Hematopoietic multipotent progenitor cell treated with erythropoietin and hydrocortisone succinate and interleukin-3 and kit ligand, for 8 days (in vitro differentiated cells): ENCODE data around the gene YPEL3.

Source experiments
- DNase-seq: peaks from one replicate; pipeline ENCODE4 v3.0.0-alpha.2; 2015

The YPEL3 gene

DNA sequence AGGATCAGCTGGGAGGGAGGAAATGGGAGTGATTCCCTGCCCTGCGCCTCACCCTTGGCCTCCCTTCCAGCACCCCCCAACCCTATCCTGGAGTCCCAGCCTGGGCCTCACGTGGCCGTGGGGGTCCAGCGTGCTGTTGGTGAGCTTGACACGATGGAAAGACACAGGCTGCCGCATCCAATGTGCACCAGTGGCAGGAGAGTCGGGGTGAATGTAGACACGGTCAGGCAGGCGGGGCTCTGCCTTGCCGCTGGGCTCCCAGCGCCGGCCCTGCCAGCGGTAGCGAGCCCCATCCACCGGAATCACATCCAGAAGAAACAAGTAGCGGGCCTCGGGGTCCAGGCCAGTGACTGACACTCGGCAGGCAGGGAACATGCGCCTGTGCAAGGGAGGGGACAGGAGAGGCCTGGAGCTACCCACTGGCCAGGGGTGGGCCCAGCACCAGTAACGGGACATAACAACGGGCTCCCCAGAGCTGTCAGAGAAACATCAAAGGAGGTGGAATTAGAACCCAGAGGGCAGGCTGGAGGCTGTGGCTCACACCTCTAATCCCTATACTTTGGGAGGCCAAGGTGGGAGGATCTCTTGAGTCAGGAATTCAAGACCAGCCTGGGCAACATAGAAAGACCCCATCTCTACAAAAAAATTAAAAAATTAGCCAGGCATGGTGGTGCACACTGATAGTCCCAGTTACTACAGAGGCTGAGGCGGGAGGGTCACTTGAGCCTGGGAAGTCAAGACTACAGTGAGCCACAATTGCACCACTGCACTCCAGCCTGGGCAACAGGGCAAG lies 7.0 kb downstream of the YPEL3 start:
- DNase-seq = no peak

DNA sequence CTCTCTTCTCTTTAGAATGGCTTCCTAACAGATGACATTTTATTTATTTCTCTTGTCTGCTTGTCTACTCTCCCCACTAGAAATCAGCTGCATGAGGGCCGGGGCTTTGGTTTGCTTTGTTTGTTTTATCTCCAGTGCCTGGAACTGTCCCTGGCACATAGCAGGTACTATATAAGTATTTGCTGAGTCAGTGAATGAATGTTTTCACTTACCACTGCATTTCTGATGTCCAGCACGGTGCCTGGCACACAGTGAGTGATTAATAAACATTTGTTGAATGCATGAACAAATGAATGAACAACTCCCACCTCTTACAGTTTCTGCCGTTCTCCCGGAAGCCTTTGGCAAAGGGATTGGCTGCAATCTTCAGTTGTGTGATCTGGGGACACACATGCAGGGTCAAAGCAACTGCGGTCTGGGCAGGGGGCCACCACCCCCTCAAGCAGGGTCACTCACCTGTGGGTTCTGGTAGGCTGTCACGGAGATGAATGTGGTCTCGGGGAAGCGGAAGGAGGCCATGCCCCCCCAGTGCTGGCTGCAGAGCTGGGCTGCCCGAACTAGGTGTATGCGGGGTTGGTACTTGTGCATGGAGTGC lies 7.7 kb downstream of the YPEL3 start:
- no peak for DNase-seq

DNA sequence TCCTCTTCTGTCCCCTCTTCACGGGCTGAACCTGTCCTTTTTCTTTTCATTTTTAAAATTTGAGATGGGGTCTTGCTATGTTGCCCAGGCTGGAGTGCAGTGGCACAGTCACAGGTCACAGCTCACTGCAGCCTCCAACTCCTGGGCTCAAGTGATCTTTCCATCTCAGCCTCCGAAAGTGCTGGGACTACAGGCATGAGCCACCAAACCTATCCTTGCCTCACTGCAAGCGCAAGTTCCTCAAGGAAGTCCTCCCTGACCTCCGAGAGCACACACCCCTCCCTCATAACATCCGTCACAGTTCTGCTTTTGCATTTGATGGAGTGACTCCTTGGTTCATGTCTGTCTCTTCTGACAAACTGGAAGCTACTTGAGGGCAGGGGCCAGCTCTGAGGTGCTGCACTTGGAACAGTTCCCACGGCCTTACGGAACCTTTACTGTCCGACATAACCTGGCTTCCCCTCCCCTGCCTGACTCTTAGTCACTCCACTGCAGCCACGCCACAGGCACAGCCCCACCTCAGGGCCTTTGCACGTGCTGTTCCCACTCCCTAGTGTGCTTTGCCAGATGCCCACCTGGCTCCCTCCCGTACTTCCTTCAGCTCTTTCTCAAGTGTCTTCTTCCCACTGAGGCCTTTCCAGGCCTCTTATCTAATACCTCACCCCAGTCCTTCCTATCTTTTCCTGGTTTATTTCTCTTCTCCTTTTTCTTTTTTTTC lies 8.7 kb downstream of the YPEL3 start:
- no peak for DNase-seq

DNA sequence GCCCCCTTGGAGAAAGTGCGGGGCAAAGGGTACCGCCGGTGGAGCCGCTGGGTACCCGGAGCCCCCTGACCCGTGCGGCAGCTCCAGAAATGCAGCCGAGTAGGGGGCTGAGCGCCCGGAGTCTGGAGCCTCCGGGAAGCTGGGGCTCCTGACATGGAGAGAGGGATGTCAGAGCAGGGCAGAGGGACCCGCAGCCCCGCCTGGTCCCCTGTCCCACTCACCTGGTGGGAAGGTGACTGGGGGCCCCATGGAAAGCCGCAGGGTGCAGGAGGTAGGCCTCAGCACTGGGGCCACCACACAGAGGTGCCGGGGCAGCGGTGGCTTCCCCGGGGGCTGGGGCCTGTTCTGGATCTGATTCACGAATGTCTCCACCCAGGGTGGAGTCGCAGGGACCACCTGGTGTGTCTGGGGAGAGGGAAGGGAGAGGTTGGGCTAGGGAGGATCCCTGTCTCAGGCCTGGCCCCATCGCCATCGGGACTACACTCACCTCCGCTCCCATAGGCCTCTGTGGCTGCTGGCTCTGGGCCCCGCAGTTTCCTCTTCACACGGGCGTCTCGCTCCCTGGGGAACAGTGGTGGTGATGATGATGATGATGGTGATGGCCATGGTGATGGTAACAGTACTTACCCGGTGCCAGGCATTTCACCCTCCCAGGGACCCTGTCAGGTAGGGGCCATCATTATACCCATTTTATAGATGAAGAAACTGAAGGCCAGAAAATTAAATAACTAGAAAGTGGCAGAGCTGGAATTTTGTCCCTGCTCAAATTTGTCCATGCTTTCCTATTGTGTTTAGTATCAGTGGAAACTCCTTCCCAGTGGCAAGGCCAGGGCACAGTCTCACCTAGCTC lies 9.5 kb downstream of the YPEL3 start:
- no peak for DNase-seq

DNA sequence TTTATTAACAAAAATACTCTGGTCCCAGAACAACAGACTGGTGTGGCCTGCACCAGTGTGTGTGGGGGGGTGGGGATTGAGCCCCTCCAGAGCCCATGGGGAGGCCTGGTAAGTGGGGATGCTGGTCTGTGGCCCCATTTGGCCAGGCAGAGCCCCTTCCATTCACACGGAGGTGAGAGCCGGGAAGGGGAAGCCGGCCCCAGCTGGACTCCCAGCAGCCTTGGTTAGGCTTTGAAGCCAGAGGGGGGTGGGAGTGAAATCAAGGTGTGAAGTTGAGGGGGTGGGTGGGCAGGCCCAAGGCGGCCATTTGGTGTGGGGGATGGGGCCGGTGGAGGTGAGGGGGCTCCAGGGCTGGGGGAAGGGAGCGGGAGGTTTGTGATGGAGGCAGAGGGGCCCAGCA lies 10.2 kb downstream of the YPEL3 start:
- DNase-seq = no peak

DNA sequence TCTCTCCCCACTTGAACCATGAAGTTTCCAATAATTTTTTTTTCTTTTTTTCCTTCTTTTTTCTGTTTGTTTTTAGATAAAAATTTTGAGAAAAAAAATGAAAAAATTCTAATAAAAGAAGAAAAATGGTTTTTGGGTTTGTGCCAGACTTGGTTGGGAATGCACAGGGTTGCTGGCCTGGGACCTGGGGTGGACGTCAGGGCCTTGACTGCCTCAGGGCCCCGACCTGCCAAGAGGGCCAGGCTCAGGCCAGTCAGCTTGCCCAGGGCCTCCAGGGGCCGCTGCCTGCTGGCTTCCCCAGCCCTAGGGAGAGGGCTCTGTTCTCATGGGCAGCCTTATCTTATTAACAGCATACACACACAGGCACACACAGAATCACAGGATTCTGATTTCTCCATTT lies 10.8 kb downstream of the YPEL3 start:
- DNase-seq = no peak

DNA sequence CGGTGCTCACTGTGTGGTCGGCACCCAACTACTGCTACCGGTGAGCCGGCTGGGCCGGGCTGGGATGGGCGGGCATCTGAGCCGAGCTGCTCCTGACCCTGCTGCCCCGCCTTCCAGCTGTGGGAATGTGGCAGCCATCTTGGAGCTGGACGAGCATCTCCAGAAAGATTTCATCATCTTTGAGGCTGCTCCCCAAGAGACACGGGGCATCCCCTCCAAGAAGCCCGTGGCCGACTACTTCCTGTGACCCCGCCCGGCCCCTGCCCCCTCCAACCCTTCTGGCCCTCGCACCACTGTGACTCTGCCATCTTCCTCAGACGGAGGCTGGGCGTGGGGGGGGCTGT lies 11.2 kb downstream of the YPEL3 start:
- DNase-seq = no peak

DNA sequence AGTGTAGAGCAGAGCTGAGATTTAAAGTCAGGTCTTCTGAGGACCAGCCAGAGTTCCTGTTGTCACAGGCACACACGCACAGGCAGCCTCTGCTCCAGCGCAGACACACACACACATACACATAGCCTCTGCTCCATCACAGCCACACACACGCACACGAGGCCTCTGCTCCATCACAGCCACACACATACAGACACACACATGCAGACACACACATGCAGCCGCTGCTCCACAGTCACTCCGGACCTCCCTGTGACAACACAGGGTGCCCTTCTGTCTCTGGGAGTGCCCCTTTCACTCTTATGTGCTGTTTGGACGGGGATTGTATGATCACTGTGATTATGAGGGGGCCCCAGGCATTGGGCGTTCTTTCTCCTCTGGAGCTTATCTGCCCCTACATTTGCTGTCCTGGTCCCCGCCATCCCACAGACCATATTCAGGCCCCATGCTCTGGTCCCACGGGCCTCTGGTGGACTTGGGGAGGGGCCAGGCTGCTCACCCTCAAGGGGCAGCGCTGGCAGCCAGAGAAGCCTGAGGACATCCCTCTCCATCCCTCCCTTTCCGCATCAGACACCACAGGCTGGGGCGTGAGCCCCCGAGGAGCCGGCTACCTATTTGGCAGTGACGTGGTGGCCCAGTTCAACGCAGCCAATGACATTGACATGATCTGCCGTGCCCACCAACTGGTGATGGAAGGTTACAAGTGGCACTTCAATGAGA lies 11.8 kb downstream of the YPEL3 start:
- no peak for DNase-seq

DNA sequence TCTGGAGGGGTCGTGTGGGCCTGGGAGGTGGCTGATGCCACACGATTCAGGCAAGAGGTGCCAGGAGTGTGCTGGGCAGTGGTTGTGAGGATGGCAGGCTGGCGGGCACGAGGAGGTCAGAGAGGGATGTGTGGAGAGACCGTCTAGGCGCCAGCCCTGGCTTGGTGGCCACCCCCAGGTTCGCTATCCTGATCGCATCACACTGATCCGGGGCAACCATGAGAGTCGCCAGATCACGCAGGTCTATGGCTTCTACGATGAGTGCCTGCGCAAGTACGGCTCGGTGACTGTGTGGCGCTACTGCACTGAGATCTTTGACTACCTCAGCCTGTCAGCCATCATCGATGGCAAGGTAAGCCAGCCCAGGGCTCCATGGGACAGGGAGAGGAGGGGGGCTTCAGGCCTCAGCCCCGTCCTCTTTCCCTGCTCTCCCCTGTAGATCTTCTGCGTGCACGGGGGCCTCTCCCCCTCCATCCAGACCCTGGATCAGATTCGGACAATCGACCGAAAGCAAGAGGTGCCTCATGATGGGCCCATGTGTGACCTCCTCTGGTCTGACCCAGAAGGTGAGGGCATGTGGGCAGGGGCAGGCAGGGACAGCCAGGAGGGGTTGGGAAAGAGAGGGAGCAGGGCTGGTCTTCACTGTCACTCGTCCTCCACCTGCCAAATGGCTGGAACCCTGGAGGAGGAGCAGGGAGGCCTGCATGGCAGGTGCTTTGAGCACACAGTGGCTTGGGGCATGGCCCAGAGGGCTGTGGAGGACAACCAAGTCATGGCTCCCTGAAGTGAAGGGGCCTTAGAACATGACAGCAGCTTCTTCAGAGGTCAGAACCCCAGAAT lies 12.6 kb downstream of the YPEL3 start:
- DNase-seq = no peak

DNA sequence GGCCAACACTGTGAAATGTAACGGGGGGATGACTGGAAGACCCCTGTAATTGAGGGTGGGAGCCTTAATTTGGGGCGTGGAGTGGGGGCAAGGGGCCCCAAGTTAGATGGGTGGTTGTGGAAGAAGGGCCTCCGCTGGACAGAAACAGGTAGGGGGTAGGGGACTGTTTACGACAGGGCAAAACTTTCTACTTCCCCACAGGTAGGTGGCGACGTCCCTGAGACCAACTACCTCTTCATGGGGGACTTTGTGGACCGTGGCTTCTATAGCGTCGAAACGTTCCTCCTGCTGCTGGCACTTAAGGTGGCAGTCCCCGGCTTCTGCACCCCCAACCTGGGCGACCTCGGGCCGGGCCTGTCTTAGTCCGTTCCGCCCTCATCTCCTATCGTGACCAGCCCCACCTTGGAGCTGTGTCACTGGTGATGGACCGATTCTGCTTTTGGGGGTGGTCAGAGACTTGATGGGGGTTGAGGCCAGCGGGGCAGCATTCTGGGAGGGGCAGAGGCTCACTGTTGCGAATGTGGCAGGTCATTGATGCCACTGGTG lies 13.4 kb downstream of the YPEL3 start:
- no peak for DNase-seq

DNA sequence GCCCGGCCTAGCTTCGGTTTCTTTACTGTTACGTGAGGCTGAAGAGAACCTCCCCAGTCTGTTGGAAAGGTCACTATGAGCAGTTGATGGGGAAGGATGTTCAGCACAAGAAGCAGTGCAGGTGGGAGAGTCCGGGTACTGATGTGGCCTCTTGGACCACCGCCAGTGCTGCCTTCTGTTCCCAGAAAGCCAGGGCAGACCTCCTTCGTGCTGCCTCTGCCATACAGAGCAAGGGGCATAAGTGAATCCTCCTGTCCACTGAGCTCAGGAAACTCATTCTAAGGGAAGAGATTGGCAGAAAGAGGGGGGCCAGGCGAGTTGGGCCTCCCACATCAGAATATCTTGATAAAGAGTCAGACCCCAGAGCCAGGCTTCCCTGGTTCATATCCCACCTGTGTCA lies 16.5 kb downstream of the YPEL3 start:
- DNase-seq = no peak

DNA sequence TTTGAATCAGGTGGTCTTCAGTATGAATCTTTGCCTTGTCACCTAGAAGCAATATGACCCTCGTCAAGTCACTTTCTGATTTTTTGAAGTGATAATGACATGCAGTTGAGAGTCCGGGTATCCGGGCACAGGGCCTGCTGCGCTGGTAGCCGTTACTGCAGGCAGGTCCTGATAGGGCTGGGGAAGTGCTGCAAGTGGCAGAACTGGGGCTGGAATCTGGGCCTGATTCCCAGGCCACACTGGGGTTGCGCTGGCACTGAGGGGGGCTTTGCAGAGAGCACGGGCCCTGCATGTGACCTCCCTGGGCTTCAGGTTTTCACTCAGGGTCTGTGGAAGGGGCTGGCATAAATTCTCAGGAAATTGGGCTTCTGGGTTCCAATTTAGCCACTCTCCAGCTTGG lies 17.3 kb downstream of the YPEL3 start:
- DNase-seq = no peak

DNA sequence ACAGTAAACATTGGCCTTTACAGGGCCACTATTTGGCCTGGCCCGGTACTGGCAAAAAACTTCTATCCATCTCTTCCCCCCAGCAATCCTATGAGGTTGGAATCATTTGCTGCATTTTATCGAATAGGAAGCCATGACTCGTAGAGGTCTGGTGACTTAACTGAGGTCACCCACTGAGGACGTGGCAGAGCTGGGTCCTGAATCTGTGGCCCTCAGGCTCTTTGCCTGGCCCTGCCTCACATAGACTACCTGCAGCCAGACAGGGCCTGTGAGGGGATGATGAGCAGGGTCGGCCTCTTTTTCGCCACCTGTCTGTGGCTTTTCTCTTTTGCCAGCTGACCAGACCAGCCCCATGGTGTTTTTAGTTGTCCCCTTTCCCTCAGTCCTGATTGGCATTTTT lies 18.4 kb downstream of the YPEL3 start:
- DNase-seq = no peak

DNA sequence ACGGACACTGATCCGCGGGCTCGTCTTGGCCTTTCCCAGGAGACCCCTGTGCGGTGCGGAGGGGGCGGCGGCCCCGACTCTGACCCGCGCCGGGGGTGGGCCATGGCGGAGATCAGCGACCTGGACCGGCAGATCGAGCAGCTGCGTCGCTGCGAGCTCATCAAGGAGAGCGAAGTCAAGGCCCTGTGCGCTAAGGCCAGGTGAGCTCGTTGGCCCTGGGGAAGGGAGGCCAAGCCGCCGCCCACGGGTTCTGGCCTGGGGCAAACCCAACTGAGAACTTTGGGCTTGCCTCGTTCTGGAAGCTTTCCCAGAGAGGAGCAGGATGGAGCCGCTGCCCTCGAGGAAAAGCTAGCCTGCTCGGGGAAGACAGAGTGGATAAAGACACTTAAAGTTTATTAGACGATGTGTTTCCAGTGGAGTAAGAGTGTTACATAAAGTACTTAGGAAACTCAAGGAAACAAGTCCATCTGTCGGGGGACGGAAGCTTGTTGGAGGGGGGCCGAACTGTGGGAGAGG lies 19.7 kb downstream of the YPEL3 start:
- no peak for DNase-seq

DNA sequence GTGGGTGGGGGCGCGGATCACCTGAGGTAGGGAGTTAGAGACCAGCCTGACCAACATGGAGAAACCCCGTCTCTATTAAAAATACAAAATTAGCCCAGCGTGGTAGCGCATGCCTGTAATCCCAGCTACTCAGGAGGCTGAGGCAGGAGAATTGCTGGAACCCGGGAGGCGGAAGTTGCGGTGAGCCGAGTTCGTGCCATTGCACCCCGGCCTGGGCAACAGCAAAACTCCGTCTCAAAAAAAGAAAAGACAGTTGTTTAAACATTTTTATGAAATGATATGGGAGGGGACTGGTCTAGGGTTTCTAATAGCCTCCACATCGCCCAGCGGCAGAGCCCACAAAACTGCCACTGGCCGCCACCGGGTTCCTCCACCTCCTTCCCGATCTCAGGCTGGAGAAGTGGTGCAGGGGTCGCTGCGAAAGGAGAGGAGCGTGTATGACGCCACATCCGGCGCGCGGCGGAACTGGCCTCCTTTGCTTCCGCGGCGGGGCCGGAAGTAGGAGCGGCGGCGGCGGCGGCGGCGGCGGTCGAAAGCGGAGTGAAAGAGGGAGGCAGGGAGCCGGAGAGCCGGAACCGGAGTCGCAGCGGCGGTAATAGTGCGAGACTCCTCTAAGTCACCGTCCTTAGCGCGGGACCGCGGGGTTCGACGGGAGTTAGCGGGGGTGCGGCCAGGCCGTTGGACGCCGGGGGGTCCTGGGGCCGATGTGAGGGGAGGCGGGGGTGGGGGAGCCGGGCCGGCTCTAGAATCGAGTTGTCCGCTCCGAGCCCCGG lies 20.3 kb downstream of the YPEL3 start, which contains the start of gene PPP4C:
TSS of gene PPP4C (plus strand) at position 492 of the 773 bp plus-strand sequence. CDS start 384 bp downstream, outside the sequence.
- DNase-seq = peak; percentile 91

DNA sequence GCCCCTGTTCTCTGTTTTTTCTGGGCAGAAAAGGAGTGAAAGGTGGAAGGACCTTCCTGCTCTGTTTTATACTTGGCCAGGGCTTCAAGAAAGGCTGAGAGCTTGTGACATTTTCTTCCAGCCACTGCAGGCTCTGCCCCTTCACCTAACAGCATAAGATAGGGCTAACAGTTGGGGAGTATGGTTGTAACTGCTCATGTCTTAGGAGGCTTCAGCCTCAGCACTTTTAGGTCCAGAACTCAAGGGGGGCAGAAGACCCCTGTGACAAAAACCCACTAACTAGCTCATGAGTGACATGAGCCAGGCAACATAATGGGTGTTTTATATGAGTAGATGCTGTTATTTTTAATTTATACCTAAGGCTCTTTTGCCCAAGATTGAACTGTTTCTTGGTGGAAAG lies 25.5 kb downstream of the YPEL3 start:
- no peak for DNase-seq

DNA sequence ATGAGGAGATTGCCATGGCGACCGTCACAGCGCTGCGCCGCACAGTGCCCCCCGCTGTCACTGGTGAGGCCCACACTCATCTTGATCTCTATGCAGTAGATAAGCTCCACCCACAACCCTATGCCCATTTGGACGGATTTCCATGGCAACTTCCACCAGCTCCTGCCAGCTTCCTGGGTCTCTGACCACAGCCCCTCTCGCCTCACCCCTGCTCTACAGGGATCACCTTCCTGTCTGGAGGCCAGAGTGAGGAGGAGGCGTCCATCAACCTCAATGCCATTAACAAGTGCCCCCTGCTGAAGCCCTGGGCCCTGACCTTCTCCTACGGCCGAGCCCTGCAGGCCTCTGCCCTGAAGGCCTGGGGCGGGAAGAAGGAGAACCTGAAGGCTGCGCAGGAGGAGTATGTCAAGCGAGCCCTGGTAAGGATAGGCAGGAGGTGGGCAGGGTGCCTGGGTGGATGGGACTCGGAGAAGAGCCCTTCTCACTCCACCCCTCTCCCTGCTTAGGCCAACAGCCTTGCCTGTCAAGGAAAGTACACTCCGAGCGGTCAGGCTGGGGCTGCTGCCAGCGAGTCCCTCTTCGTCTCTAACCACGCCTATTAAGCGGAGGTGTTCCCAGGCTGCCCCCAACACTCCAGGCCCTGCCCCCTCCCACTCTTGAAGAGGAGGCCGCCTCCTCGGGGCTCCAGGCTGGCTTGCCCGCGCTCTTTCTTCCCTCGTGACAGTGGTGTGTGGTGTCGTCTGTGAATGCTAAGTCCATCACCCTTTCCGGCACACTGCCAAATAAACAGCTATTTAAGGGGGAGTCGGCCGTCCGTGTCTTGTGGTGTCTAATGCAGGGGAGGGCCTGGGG lies 26.2 kb downstream of the YPEL3 start:
- no peak for DNase-seq

DNA sequence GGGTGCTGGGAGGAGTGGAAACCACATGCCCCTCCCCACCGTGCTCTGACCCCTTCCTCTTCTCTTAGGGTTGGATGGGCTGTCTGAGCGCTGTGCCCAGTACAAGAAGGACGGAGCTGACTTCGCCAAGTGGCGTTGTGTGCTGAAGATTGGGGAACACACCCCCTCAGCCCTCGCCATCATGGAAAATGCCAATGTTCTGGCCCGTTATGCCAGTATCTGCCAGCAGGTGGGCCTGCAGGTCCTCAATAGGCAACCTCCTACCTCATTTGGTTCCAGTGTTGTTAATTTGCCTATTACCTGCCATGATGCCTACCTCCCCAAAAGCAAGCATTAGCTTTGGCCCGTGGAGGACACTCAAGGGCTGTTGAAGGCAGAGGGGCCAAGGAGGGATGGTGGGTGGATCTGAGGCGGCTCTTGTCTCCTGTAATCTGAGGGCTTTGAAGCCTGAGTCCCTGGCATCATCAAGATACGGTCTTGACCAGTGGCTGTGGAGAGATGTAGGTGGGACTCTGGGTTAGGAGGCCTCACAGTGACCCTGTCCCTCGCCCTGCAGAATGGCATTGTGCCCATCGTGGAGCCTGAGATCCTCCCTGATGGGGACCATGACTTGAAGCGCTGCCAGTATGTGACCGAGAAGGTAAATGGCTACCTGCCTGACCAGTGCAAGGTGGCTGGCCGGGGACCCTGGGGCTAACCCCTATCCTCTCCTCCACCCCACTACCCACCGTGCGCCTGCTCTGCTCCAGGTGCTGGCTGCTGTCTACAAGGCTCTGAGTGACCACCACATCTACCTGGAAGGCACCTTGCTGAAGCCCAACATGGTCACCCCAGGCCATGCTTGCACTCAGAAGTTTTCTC lies 27.0 kb downstream of the YPEL3 start:
- peak; percentile 67 for DNase-seq
